ENCODE measurements around the gene ATP2B3.
A peak's percentile ranks its signal among the peaks of the same experiment; 100 is the strongest.
"Not testable (repeated sequence)": the region's sequence is repeated elsewhere in the genome, so short reads cannot be mapped to it uniquely, and the experiment has no call there.

The ATP2B3 gene

GRCh38 chrX:153596981-153597750 lies 79.7 kb downstream of the ATP2B3 start:
- no peak for DNase-seq

- no peak for DNase-seq
These were observed 81.2 kb downstream of the ATP2B3 start, which contains the start of gene CCNQ for GRCh38 chrX:153598541-153599191. Gene CCNQ (minus strand): TSS chrX:153599139. CDS start chrX:153599073, 66 bp downstream.

- DNase-seq, result no peak
These were observed 82.0 kb downstream of the ATP2B3 start for GRCh38 chrX:153599192-153600031.

- DNase-seq, result no peak
These were observed 82.6 kb downstream of the ATP2B3 start for GRCh38 chrX:153600032-153600373.

- DNase-seq, result no peak
These were observed 83.5 kb downstream of the ATP2B3 start for GRCh38 chrX:153600921-153601320.

- no peak for DNase-seq
These were observed 84.2 kb downstream of the ATP2B3 start for GRCh38 chrX:153601511-153602110.

- DNase-seq, result no peak
These were observed 85.2 kb downstream of the ATP2B3 start for GRCh38 chrX:153602601-153603000.

GRCh38 chrX:153603131-153603656 lies 85.8 kb downstream of the ATP2B3 start:
- no peak for DNase-seq

- DNase-seq, result not testable (repeated sequence)
These were observed 87.4 kb downstream of the ATP2B3 start for GRCh38 chrX:153604666-153605380.

- no peak for DNase-seq
These were observed 89.1 kb downstream of the ATP2B3 start for GRCh38 chrX:153606503-153606902.

GRCh38 chrX:153608376-153608775 lies 90.9 kb downstream of the ATP2B3 start:
- DNase-seq, result no peak

- no peak for DNase-seq
These were observed 91.4 kb downstream of the ATP2B3 start for GRCh38 chrX:153608806-153609205.

- peak; percentile 24 for DNase-seq
These were observed 92.7 kb downstream of the ATP2B3 start for GRCh38 chrX:153609917-153610835.

- no peak for DNase-seq
These were observed 93.4 kb downstream of the ATP2B3 start for GRCh38 chrX:153610836-153611213.

GRCh38 chrX:153611298-153612095 lies 94.1 kb downstream of the ATP2B3 start:
- no peak for DNase-seq

GRCh38 chrX:153612413-153612812 lies 95.0 kb downstream of the ATP2B3 start:
- DNase-seq, result no peak

- no peak for DNase-seq
These were observed 97.4 kb downstream of the ATP2B3 start for GRCh38 chrX:153614818-153615217.

- no peak for DNase-seq
These were observed 103.1 kb downstream of the ATP2B3 start for GRCh38 chrX:153620576-153620975.

GRCh38 chrX:153621949-153622598 lies 104.6 kb downstream of the ATP2B3 start:
- DNase-seq, result no peak
